ENCODE measurements around the gene PIGK. TPM values are rescaled to one million over a fixed set of nuclear protein-coding genes. Genes with fewer than 3 reads are reported as not detected.

The PIGK gene
- total RNA-seq, 1 experiment from 2014 or later: 23.3 TPM

DNA sequence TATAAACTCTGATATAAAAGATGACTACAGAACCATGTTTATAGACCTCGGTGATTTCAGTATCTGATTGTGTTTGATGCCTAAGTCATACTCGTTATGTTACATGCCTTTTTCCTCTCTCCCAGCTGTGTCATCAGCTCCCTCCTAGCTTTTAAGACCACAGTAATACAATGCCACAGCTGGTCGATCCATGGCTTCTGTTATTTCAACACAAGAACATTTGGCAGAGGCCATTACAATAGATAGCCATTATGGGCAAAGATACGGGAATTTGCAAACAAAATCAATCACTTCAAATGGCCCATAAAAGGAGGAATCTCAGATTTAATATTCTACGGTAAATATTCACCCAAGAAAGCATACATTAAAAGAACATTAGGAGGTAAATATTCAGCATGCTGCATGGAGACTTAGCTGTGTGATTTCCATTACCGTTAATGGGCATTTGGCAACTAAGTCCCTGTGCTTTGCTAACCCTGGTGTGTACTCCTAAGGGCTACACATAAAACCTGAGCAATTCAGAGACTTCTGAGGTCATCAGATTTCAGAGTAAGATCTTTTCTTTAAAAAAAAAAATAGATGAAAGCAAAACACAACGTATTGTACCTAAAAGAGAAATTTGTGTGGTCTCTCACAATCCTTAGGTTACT is 153.4 kb downstream of the PIGK start:
- Histone ChIP-seq H3K4me3 (replicated peaks in 1 of 2; ENCODE audit: low read depth in 1 of 2, low read length in 2 of 2) (no peak overlapping the region), H3K4me2 (ENCODE audit: low read length) (no peak overlapping the region), H3K27ac (ENCODE audit: low read depth, low read length) (no peak overlapping the region), H3K27me3 (ENCODE audit: insufficient read depth, low read length) (no peaks in the 10 kb centered on the region), H4K20me1 (ENCODE audit: insufficient read depth) (no peaks in the 10 kb centered on the region), H3K4me1 (ENCODE audit: control insufficient read depth in 1 of 2, insufficient read depth in 2 of 2, low read length in 2 of 2) (peaks cover 0 to 9% of the 10 kb centered on the region in 2 experiments; a peak in 2 of 4 replicates), H3K36me3 (ENCODE audit: control insufficient read depth in 1 of 2, insufficient read depth in 2 of 2, low read length in 2 of 2) (no peaks in the 10 kb centered on the region), H3K9me3 (ENCODE audit: control insufficient read depth in 1 of 2, insufficient read depth in 1 of 2, low read depth in 1 of 2, low read length in 2 of 2) (no peaks in the 10 kb centered on the region), H3K9ac (ENCODE audit: low read length) (no peak overlapping the region), H3K9me2 (ENCODE audit: insufficient read depth) (no peaks in the 10 kb centered on the region), H2AFZ (ENCODE audit: low read depth, low read length, poor library complexity, severe bottlenecking) (no peak overlapping the region), H3K79me2 (ENCODE audit: insufficient read depth, low read length) (no peaks in the 10 kb centered on the region)
- DNase-seq (ENCODE audit: low read depth, low spot score) (no peak), ATAC-seq (no peak)
- ChIA-PET CTCF (no interaction called here), RAD21 (ENCODE audit: low non-redundant PET in 1 of 2, low total read pairs in 2 of 2, uncharacterized antibody in 2 of 2, unreplicated experiment in 2 of 2) (no interaction called here), POLR2A (no interaction called here)
- BruUV-seq (replicated peaks): no TSS peak
- intact Hi-C loops (cut with micrococcal nuclease): no loop called here
- TF ChIP-seq EZH2phosphoT487 (IDR thresholded peaks at IDR 0.05; ENCODE audit: borderline replicate concordance) (no peak), CTCF (IDR thresholded peaks at IDR 0.05 in 2 of 3, conservative IDR thresholded peaks at IDR 0.05 in 1 of 3; ENCODE audit: borderline replicate concordance in 1 of 3, insufficient read depth in 1 of 3, low read depth in 2 of 3, low read length in 2 of 3) (no peak), POLR2AphosphoS5 (IDR thresholded peaks at IDR 0.05; ENCODE audit: low read depth, low read length) (no peak), ELF1 (IDR thresholded peaks at IDR 0.05; ENCODE audit: borderline replicate concordance, low read depth) (no peak), SIN3A (IDR thresholded peaks at IDR 0.05; ENCODE audit: low read depth) (no peak), RAD21 (IDR thresholded peaks at IDR 0.05; ENCODE audit: low read depth) (no peak), ZBTB33 (IDR thresholded peaks at IDR 0.05; ENCODE audit: extremely low read depth, insufficient replicate concordance, low read length) (no peak), YY1 (IDR thresholded peaks at IDR 0.05; ENCODE audit: extremely low read depth, insufficient replicate concordance, low read depth, low read length) (no peak), FOSL1 (IDR thresholded peaks at IDR 0.05; ENCODE audit: low read depth) (no peak), SP1 (IDR thresholded peaks at IDR 0.05; ENCODE audit: low read depth) (no peak), REST (IDR thresholded peaks at IDR 0.05; ENCODE audit: low read depth) (no peak)

All from HCT116 (cell line).